CD8-positive, alpha-beta memory T cell (primary cell): Measurements from ENCODE around the gene GCAT. TPM values are rescaled to one million over a fixed set of nuclear protein-coding genes. Genes with fewer than 3 reads are reported as not detected.
A peak's percentile ranks its signal among the peaks of the same experiment; 100 is the strongest.

ENCODE experiments used
- CTCF ChIA-PET: fragments of 350-600 bp; sonication (Branson Sonifier 250); formaldehyde crosslinking; loops from one replicate; lab custom pipeline; 2021; ENCODE audit warnings: antibody characterized with exemption; lab: Charles Lee
- POLR2A ChIA-PET: fragments of 350-600 bp; sonication (Branson Sonifier 250); formaldehyde crosslinking; loops from one replicate; lab custom pipeline; 2021; ENCODE audit warnings: antibody characterized with exemption; lab: Charles Lee
- DNase-seq, 5 donors: peaks; one replicate each; pipeline versions ENCODE4 v3.0.0 to v3.0.0-alpha.2; 2020 to 2022; ENCODE audit warnings: mixed read lengths in 1 of 5
- H3K27ac ChIP-seq: one replicate; pipeline ENCODE4 v1.7.0; 2013; ENCODE audit warnings: low read depth, mild to moderate bottlenecking, low read length, moderate library complexity
- H3K27me3 ChIP-seq: 2 replicates; pipeline ENCODE4 v1.7.0; 2013; ENCODE audit warnings: low read length, mild to moderate bottlenecking; ENCODE audit not compliant: insufficient read depth, poor library complexity, severe bottlenecking
- H3K36me3 ChIP-seq: 2 replicates; pipeline ENCODE4 v1.7.0; 2013; ENCODE audit warnings: mild to moderate bottlenecking, low read length, moderate library complexity; ENCODE audit not compliant: insufficient read depth
- H3K4me1 ChIP-seq: 2 replicates; pipeline ENCODE4 v1.7.0; 2013; ENCODE audit warnings: mild to moderate bottlenecking, low read length, moderate library complexity; ENCODE audit not compliant: insufficient read depth
- H3K4me3 ChIP-seq: 2 replicates; pipeline ENCODE4 v1.7.0; 2013; ENCODE audit warnings: mild to moderate bottlenecking, low read length
- H3K9me3 ChIP-seq: 2 replicates; pipeline ENCODE4 v1.7.0; 2013; ENCODE audit warnings: mild to moderate bottlenecking, low read length
- H3K27ac Mint-ChIP-seq, 8 donors: one replicate each; pipeline ENCODE4 v1.8.0; 2020 to 2021; ENCODE audit warnings: mixed read lengths in 8 of 8, mild to moderate bottlenecking in 6 of 8, inconsistent platforms in 3 of 8, moderate library complexity in 3 of 8
- H3K27me3 Mint-ChIP-seq, 2 donors: one replicate each; pipeline ENCODE4 v1.8.0; 2020 to 2021; ENCODE audit warnings: mixed read lengths in 2 of 2, mild to moderate bottlenecking in 1 of 2, moderate library complexity in 1 of 2
- H3K36me3 Mint-ChIP-seq, 3 donors: one replicate each; pipeline ENCODE4 v1.8.0; 2020 to 2021; ENCODE audit warnings: mixed read lengths in 3 of 3, inconsistent platforms in 1 of 3, mild to moderate bottlenecking in 1 of 3
- H3K4me1 Mint-ChIP-seq, 3 donors: one replicate each; pipeline ENCODE4 v1.8.0; 2020 to 2021; ENCODE audit warnings: mixed read lengths in 3 of 3, inconsistent platforms in 1 of 3, mild to moderate bottlenecking in 1 of 3
- H3K4me3 Mint-ChIP-seq, 7 donors: one replicate each; pipeline ENCODE4 v1.8.0; 2020 to 2021; ENCODE audit warnings: mixed read lengths in 7 of 7, mild to moderate bottlenecking in 6 of 7, moderate library complexity in 4 of 7, inconsistent platforms in 2 of 7
- H3K9me3 Mint-ChIP-seq, 5 donors: one replicate each; pipeline ENCODE4 v1.8.0; 2020 to 2022; ENCODE audit warnings: mixed read lengths in 5 of 5, mild to moderate bottlenecking in 3 of 5, moderate library complexity in 2 of 5, inconsistent platforms in 1 of 5
- polyA plus RNA-seq: library from polyadenylated mRNA; unstranded; fragments of 300-500 nt; fragmentation: Illumina TruSeq; gene quantifications from one replicate; pipeline ENCODE4 v1.2.3, GENCODE V29; 2021
- total RNA-seq, 2 experiments: library from RNA; stranded (reverse); gene quantifications; one replicate each; pipeline ENCODE4 v1.2.3, GENCODE V29; 2021

Gene GCAT
- total and polyA plus RNA-seq, 3 experiments from 2014 or later = 1.6 to 10.0 (median 9.3) TPM

GRCh38 chr22:37816543-37817180, 8.9 kb downstream of the GCAT start:
- Mint-ChIP-seq H3K36me3 (no peaks in the 10 kb centered on the region), H3K9me3 (no peaks in the 10 kb centered on the region), H3K27me3 (peaks cover 26 to 28% of the 10 kb centered on the region in 2 donors), H3K4me1 (peaks cover 8 to 19% (median 15%) of the 10 kb centered on the region in 3 donors), H3K27ac (no peak overlapping the region), H3K4me3 (peak overlapping the region in 1 of 7 donors; percentile 36)
- Histone ChIP-seq H3K9me3 (no peaks in the 10 kb centered on the region), H3K27me3 (no peaks in the 10 kb centered on the region), H3K36me3 (no peaks in the 10 kb centered on the region), H3K4me1 (peaks cover 18% of the 10 kb centered on the region), H3K4me3 (no peak overlapping the region), H3K27ac (no peak overlapping the region)
- ChIA-PET POLR2A (no interaction called here), CTCF (interaction anchor here (0.7 to 7.3 kb wide), 18 partner anchors 8 to 160 kb away, joined by 3 to 140 read pairs (median 6); partner anchors contain the start of genes ANKRD54, GCAT and MICALL1)
- no peak for DNase-seq

GRCh38 chr22:37817705-37818408, 10.1 kb downstream of the GCAT start:
- Histone ChIP-seq H3K9me3 (no peaks in the 10 kb centered on the region), H3K4me3 (peak overlapping the region; percentile 55), H3K27me3 (no peaks in the 10 kb centered on the region), H3K27ac (no peak overlapping the region), H3K36me3 (no peaks in the 10 kb centered on the region), H3K4me1 (peaks cover 18% of the 10 kb centered on the region)
- Mint-ChIP-seq H3K36me3 (no peaks in the 10 kb centered on the region), H3K27ac (no peak overlapping the region), H3K4me3 (peak overlapping the region in 4 of 7 donors; percentile 29 to 59 (median 38)), H3K27me3 (peaks cover 17 to 25% of the 10 kb centered on the region in 2 donors), H3K4me1 (peaks cover 8 to 19% (median 15%) of the 10 kb centered on the region in 3 donors), H3K9me3 (no peaks in the 10 kb centered on the region)
- DNase-seq = peak; percentile 67 to 81 (median 74)
- ChIA-PET CTCF (interaction anchor here (0.7 to 7.3 kb wide), 34 partner anchors 10 to 234 kb away, joined by 3 to 140 read pairs (median 4); partner anchors contain the start of genes ANKRD54, C22orf23, GCAT and MICALL1), POLR2A (interaction anchor here (0.5 to 0.6 kb wide), 2 partner anchors 175 to 661 kb away, joined by 3 to 4 read pairs; no protein-coding TSS in a partner anchor)

- H3K4me3 Mint-ChIP-seq = peak overlapping the region in 6 of 7 donors; percentile 56 to 73 (median 62)
- Histone ChIP-seq H3K4me1 (peaks cover 18% of the 10 kb centered on the region), H3K4me3 (peak overlapping the region; percentile 55), H3K36me3 (no peaks in the 10 kb centered on the region), H3K9me3 (no peaks in the 10 kb centered on the region), H3K27ac (no peak overlapping the region), H3K27me3 (no peaks in the 10 kb centered on the region)
- no peaks in the 10 kb centered on the region for H3K9me3 Mint-ChIP-seq
- H3K36me3 Mint-ChIP-seq = no peaks in the 10 kb centered on the region
- peaks cover 8 to 19% (median 15%) of the 10 kb centered on the region in 3 donors for H3K4me1 Mint-ChIP-seq
- ChIA-PET POLR2A (interaction anchor here (0.5 to 0.6 kb wide), 2 partner anchors 44 to 175 kb away, joined by 4 read pairs; no protein-coding TSS in a partner anchor), CTCF (interaction anchor here (0.7 to 7.3 kb wide), 27 partner anchors 9 to 234 kb away, joined by 3 to 140 read pairs (median 5); partner anchors contain the start of genes ANKRD54, C22orf23, GCAT and POLR2F)
- peak; percentile 50 to 74 (median 53) for DNase-seq
- no peak overlapping the region for H3K27ac Mint-ChIP-seq
- H3K27me3 Mint-ChIP-seq = peaks cover 17 to 23% of the 10 kb centered on the region in 2 donors
Observed at GRCh38 chr22:37818409-37819104, 10.8 kb downstream of the GCAT start.

- DNase-seq = no peak
- H3K4me3 Mint-ChIP-seq = peak overlapping the region in 6 of 7 donors; percentile 41 to 83 (median 66)
- Histone ChIP-seq H3K27me3 (no peaks in the 10 kb centered on the region), H3K27ac (no peak overlapping the region), H3K4me3 (no peak overlapping the region), H3K36me3 (no peaks in the 10 kb centered on the region), H3K4me1 (peaks cover 18% of the 10 kb centered on the region), H3K9me3 (no peaks in the 10 kb centered on the region)
- H3K4me1 Mint-ChIP-seq = peaks cover 8 to 19% (median 15%) of the 10 kb centered on the region in 3 donors
- ChIA-PET POLR2A (interaction anchor here (0.5 kb wide), 1 partner anchor 44 kb away, joined by 4 read pairs; no protein-coding TSS in a partner anchor), CTCF (interaction anchor here (1.1 to 7.3 kb wide), 16 partner anchors 11 to 233 kb away, joined by 3 to 140 read pairs (median 5); partner anchors contain the start of genes ANKRD54 and GCAT)
- no peaks in the 10 kb centered on the region for H3K36me3 Mint-ChIP-seq
- peaks cover 13 to 23% of the 10 kb centered on the region in 2 donors for H3K27me3 Mint-ChIP-seq
- H3K9me3 Mint-ChIP-seq = no peaks in the 10 kb centered on the region
- no peak overlapping the region for H3K27ac Mint-ChIP-seq
Observed at GRCh38 chr22:37819105-37819433, 11.3 kb downstream of the GCAT start.

GRCh38 chr22:37820350-37820749, 12.6 kb downstream of the GCAT start:
- H3K27me3 ChIP-seq = no peaks in the 10 kb centered on the region

GRCh38 chr22:37822079-37822833, 14.5 kb downstream of the GCAT start:
- peak overlapping the region in 1 of 7 donors; percentile 48 for H3K4me3 Mint-ChIP-seq
- H3K4me1 ChIP-seq = peaks cover 17% of the 10 kb centered on the region
- H3K36me3 Mint-ChIP-seq = no peaks in the 10 kb centered on the region
- DNase-seq = no peak
- H3K27ac Mint-ChIP-seq = peak overlapping the region in 1 of 8 donors; percentile 48
- H3K9me3 ChIP-seq = no peaks in the 10 kb centered on the region
- ChIA-PET CTCF (interaction anchor here (1.8 kb wide), 1 partner anchor 143 kb away, joined by 4 read pairs; no protein-coding TSS in a partner anchor), POLR2A (no interaction called here)
- H3K36me3 ChIP-seq = no peaks in the 10 kb centered on the region
- no peak overlapping the region for H3K4me3 ChIP-seq
- peaks cover 13 to 26% of the 10 kb centered on the region in 2 donors for H3K27me3 Mint-ChIP-seq
- H3K27me3 ChIP-seq = no peaks in the 10 kb centered on the region
- no peak overlapping the region for H3K27ac ChIP-seq
- peaks cover 11 to 23% (median 15%) of the 10 kb centered on the region in 3 donors for H3K4me1 Mint-ChIP-seq
- H3K9me3 Mint-ChIP-seq = no peaks in the 10 kb centered on the region

More at GRCh38 chr22:37820350-37820749, 12.6 kb downstream of the GCAT start:
- H3K4me1 ChIP-seq = peaks cover 18% of the 10 kb centered on the region
- POLR2A ChIA-PET = interaction anchor here (0.7 kb wide), 1 partner anchor 13 kb away, joined by 12 read pairs; no protein-coding TSS in a partner anchor
- no peak overlapping the region for H3K4me3 ChIP-seq
- H3K9me3 Mint-ChIP-seq = no peaks in the 10 kb centered on the region
- peaks cover 13 to 23% of the 10 kb centered on the region in 2 donors for H3K27me3 Mint-ChIP-seq
- H3K27ac Mint-ChIP-seq = no peak overlapping the region
- peak overlapping the region in 3 of 7 donors; percentile 10 to 74 (median 39) for H3K4me3 Mint-ChIP-seq
- H3K36me3 Mint-ChIP-seq = no peaks in the 10 kb centered on the region
- DNase-seq = no peak
- no peaks in the 10 kb centered on the region for H3K9me3 ChIP-seq
- H3K4me1 Mint-ChIP-seq = peaks cover 11 to 19% (median 15%) of the 10 kb centered on the region in 3 donors
- H3K27ac ChIP-seq = no peak overlapping the region
- CTCF ChIA-PET = interaction anchor here (7.3 kb wide), 1 partner anchor 42 kb away, joined by 140 read pairs; no protein-coding TSS in a partner anchor
- no peaks in the 10 kb centered on the region for H3K36me3 ChIP-seq
